B cell (primary cell): ENCODE measurements around the gene PLIN4. TPM values are rescaled to one million over a fixed set of nuclear protein-coding genes. Genes with fewer than 3 reads are reported as not detected.

Experiments
- ATAC-seq: fragments of 200-7000 bp; cut with Tn5 transposase; one replicate; pipeline ENCODE4 v1.10.0; 2021; ENCODE audit warnings: low read depth, mild to moderate bottlenecking, moderate number of reproducible peaks, moderate library complexity
- CTCF ChIA-PET: fragments of 350-600 bp; sonication (Branson Sonifier 250); formaldehyde crosslinking; loops from one replicate; lab custom pipeline; 2021; ENCODE audit warnings: antibody characterized with exemption, inconsistent platforms; lab: Charles Lee
- POLR2A ChIA-PET: fragments of 350-600 bp; sonication (Branson Sonifier 250); formaldehyde crosslinking; loops from one replicate; lab custom pipeline; 2021; ENCODE audit warnings: antibody characterized with exemption; lab: Charles Lee
- DNase-seq: peaks from one replicate; pipeline ENCODE4 v3.0.0; 2013
- H2AFZ ChIP-seq: 2 replicates; pipeline ENCODE4 v1.6.1; 2012; ENCODE audit warnings: mild to moderate bottlenecking, low read depth, low read length; ENCODE audit not compliant: insufficient read depth, poor library complexity, severe bottlenecking
- H3K27ac ChIP-seq, 2 donors: 1 replicate in 1 of 2; 2 replicates in 1 of 2; pipeline ENCODE4 v1.5.1; 2012 to 2013; ENCODE audit warnings: low read length in 2 of 2, mild to moderate bottlenecking in 2 of 2, moderate library complexity in 1 of 2
- H3K27me3 ChIP-seq, 4 experiments: fragments of 200-600 bp in 1 of 4; sonication (generic) in 1 of 4; replicated peaks in 1 of 4; 1 replicate in 2 of 4; 2 replicates in 2 of 4; pipeline versions ENCODE4 v1.6.1 to v1.7.0; 2013 to 2016; ENCODE audit warnings: low read length in 3 of 4, mild to moderate bottlenecking in 2 of 4, mixed read lengths in 1 of 4, moderate library complexity in 1 of 4; ENCODE audit not compliant: insufficient read depth in 4 of 4, control insufficient read depth in 3 of 4; ENCODE audit errors: control extremely low read depth in 1 of 4
- H3K36me3 ChIP-seq, 2 experiments: replicated peaks in 1 of 2; 1 replicate in 1 of 2; 2 replicates in 1 of 2; pipeline versions ENCODE4 v1.6.1 to v1.7.1; 2013; ENCODE audit warnings: low read length in 1 of 2; ENCODE audit not compliant: insufficient read depth in 2 of 2, control insufficient read depth in 1 of 2; ENCODE audit errors: control extremely low read depth in 1 of 2, extremely low read depth in 1 of 2
- H3K4me1 ChIP-seq, 2 donors: fragments of 200-600 bp in 1 of 2; sonication (generic) in 1 of 2; 1 replicate in 1 of 2; 2 replicates in 1 of 2; pipeline versions ENCODE4 v1.5.1 to v1.6.1; 2013 to 2017; ENCODE audit warnings: low read length in 2 of 2; ENCODE audit not compliant: control insufficient read depth in 2 of 2, insufficient read depth in 2 of 2
- H3K4me2 ChIP-seq: replicated peaks from 2 replicates; pipeline ENCODE3; 2012; ENCODE audit warnings: mild to moderate bottlenecking, low read depth, low read length; ENCODE audit not compliant: poor library complexity, severe bottlenecking
- H3K4me3 ChIP-seq, 5 experiments: fragments of 200-600 bp in 1 of 5; sonication (generic) in 1 of 5; 1 replicate in 3 of 5; 2 replicates in 2 of 5; pipeline versions ENCODE4 v1.5.1 to v1.7.0; 2011 to 2016; ENCODE audit warnings: low read length in 4 of 5, mild to moderate bottlenecking in 4 of 5, low read depth in 2 of 5, control low read depth in 1 of 5, moderate library complexity in 1 of 5; ENCODE audit not compliant: insufficient read depth in 1 of 5; ENCODE audit errors: control extremely low read depth in 1 of 5, extremely low read depth in 1 of 5
- H3K79me2 ChIP-seq: fragments of 200-600 bp; sonication (generic); one replicate; pipeline ENCODE4 v1.6.0; 2016; ENCODE audit warnings: low read length; ENCODE audit not compliant: control insufficient read depth, insufficient read depth
- H3K9ac ChIP-seq: fragments of 200-600 bp; sonication (generic); 2 replicates; pipeline ENCODE4 v1.6.1; 2017; ENCODE audit warnings: mild to moderate bottlenecking, low read length, moderate library complexity
- H3K9me3 ChIP-seq, 3 donors: one replicate each; pipeline versions ENCODE4 v1.6.1 to v1.7.1; 2013; ENCODE audit warnings: low read length in 2 of 3; ENCODE audit not compliant: control insufficient read depth in 2 of 3, insufficient read depth in 1 of 3; ENCODE audit errors: control extremely low read depth in 1 of 3
- H4K20me1 ChIP-seq: 2 replicates; pipeline ENCODE4 v1.6.0; 2012; ENCODE audit warnings: mild to moderate bottlenecking, low read length; ENCODE audit not compliant: insufficient read depth, control insufficient read depth, poor library complexity, severe bottlenecking
- H3K27ac Mint-ChIP-seq: one replicate; pipeline ENCODE4 v1.8.0; 2021; ENCODE audit warnings: mixed read lengths
- H3K27me3 Mint-ChIP-seq: one replicate; pipeline ENCODE4 v1.8.0; 2021; ENCODE audit warnings: mixed read lengths
- H3K4me1 Mint-ChIP-seq: one replicate; pipeline ENCODE4 v1.8.0; 2021; ENCODE audit warnings: mixed read lengths
- H3K4me3 Mint-ChIP-seq: one replicate; pipeline ENCODE4 v1.8.0; 2021; ENCODE audit warnings: mixed read lengths
- H3K9me3 Mint-ChIP-seq: one replicate; pipeline ENCODE4 v1.8.0; 2022; ENCODE audit warnings: mixed read lengths; ENCODE audit not compliant: insufficient read depth
- CTCF ChIP-seq: fragments of 200-600 bp; IDR thresholded peaks from one replicate; pipeline ENCODE4 v1.8.0; 2022; ENCODE audit warnings: antibody characterized with exemption, mild to moderate bottlenecking
- EZH2 ChIP-seq: IDR thresholded peaks from 2 replicates; pipeline ENCODE4 v1.6.1; 2012; ENCODE audit warnings: borderline replicate concordance, low read depth, mild to moderate bottlenecking, moderate library complexity, low read length; ENCODE audit not compliant: insufficient read depth, poor library complexity, severe bottlenecking
- WGBS: methylation state at CpG from one replicate; pipeline ENCODE4 v1.1.5; 2013; ENCODE audit warnings: missing lambda C conversion rate; ENCODE audit not compliant: insufficient coverage; 5-methylcytosine and 5-hydroxymethylcytosine counted together
- intact Hi-C: fragments of 100-400 bp; cut with micrococcal nuclease; formaldehyde crosslinking; loops from one replicate; pipeline ENCODE4 v1.10.0; 2022
- polyA plus RNA-seq: library from polyadenylated mRNA; depleted of rRNA; stranded (reverse); fragments of >200 nt; gene quantifications from 2 replicates; pipeline ENCODE4 v1.2.3, GENCODE V29; 2012
- total RNA-seq, 2 donors: library from RNA; stranded (reverse); fragments of 120-200 nt in 1 of 2; gene quantifications; 1 replicate in 1 of 2; 2 replicates in 1 of 2; pipeline versions ENCODE4 v1.2.3 to v1.2.4, GENCODE V29; 2013 to 2022

PLIN4 gene
- total and polyA plus RNA-seq, 2 donors (not counting 1 experiment from before 2014, with no cell fraction given): 0.04 to 0.07 TPM

GRCh38 chr19:4550018-4550417 is 31.7 kb upstream of the PLIN4 start:
- ATAC-seq (no peak), DNase-seq (no peak)
- no peak overlapping the region for H3K4me3 Mint-ChIP-seq
- no peak for TF ChIP-seq EZH2
- no peak for TF ChIP-seq CTCF
- Histone ChIP-seq H3K4me1 (no peaks in the 10 kb centered on the region), H3K9me3 (peaks cover 0 to 5% (median 0%) of the 10 kb centered on the region in 3 donors), H3K4me3 (no peak overlapping the region), H3K79me2 (no peaks in the 10 kb centered on the region), H4K20me1 (no peaks in the 10 kb centered on the region), H2AFZ (no peak overlapping the region), H3K27me3 (no peaks in the 10 kb centered on the region), H3K27ac (no peak overlapping the region), H3K9ac (no peak overlapping the region), H3K36me3 (no peaks in the 10 kb centered on the region), H3K4me2 (no peak overlapping the region)
- no peak overlapping the region for H3K27ac Mint-ChIP-seq
- H3K9me3 Mint-ChIP-seq: no peaks in the 10 kb centered on the region
- POLR2A ChIA-PET: no interaction called here
- H3K27me3 Mint-ChIP-seq: peaks cover 13% of the 10 kb centered on the region
- intact Hi-C loops: no loop called here
- CTCF ChIA-PET: interaction anchor here (0.8 kb wide), 1 partner anchor 480 kb away, joined by 4 read pairs; no protein-coding TSS in a partner anchor
- H3K4me1 Mint-ChIP-seq: no peaks in the 10 kb centered on the region
- WGBS: 94% methylated on average over 17 of the region's 18 CpGs

GRCh38 chr19:4548238-4548584 is 29.9 kb upstream of the PLIN4 start:
- H3K9ac ChIP-seq: no peak overlapping the region
- H4K20me1 ChIP-seq: no peaks in the 10 kb centered on the region
- WGBS: 88% methylated on average over 14 of the region's 14 CpGs
- ATAC-seq (no peak), DNase-seq (no peak)
- intact Hi-C loops: no loop called here
- Mint-ChIP-seq H3K4me3 (no peak overlapping the region), H3K27me3 (peaks cover 8% of the 10 kb centered on the region), H3K27ac (no peak overlapping the region), H3K4me1 (no peaks in the 10 kb centered on the region), H3K9me3 (no peaks in the 10 kb centered on the region)
- no peak overlapping the region for H2AFZ ChIP-seq
- TF ChIP-seq CTCF: no peak
- H3K36me3 ChIP-seq: no peaks in the 10 kb centered on the region
- no peaks in the 10 kb centered on the region for H3K27me3 ChIP-seq
- H3K27ac ChIP-seq: no peak overlapping the region
- H3K9me3 ChIP-seq: peaks cover 0 to 5% (median 0%) of the 10 kb centered on the region in 3 donors
- H3K4me3 ChIP-seq: no peak overlapping the region
- no peaks in the 10 kb centered on the region for H3K79me2 ChIP-seq
- POLR2A ChIA-PET: no interaction called here
- CTCF ChIA-PET: interaction anchor here (2.1 kb wide), 1 partner anchor 89 kb away, joined by 7 read pairs; no protein-coding TSS in a partner anchor
- H3K4me1 ChIP-seq: no peaks in the 10 kb centered on the region
- no peak overlapping the region for H3K4me2 ChIP-seq
